SK-N-MC (cell line): ENCODE results near the gene TTC16.

Experiments used
- DNase-seq: peaks from one replicate; pipeline ENCODE4 v3.0.0-alpha.2; 2011; ENCODE audit warnings: low read depth, low spot score
- H3K27ac ChIP-seq: fragments of 200-600 bp; sonication (generic); 2 replicates; pipeline ENCODE4 v1.5.1; 2016; ENCODE audit warnings: mixed run types
- H3K36me3 ChIP-seq: fragments of 200-600 bp; sonication (generic); 2 replicates; pipeline ENCODE4 v1.6.1; 2017; ENCODE audit warnings: antibody characterized with exemption, low read length, mixed read lengths; ENCODE audit not compliant: insufficient read depth
- H3K4me3 ChIP-seq: fragments of 200-600 bp; sonication (generic); 2 replicates; pipeline ENCODE4 v1.5.1; 2016
- H3K9ac ChIP-seq: fragments of 200-600 bp; sonication (generic); 2 replicates; pipeline ENCODE4 v1.8.0; 2017; ENCODE audit warnings: mixed run types, mixed read lengths; ENCODE audit not compliant: insufficient read length
- H3K9me3 ChIP-seq: fragments of 200-600 bp; sonication (generic); 2 replicates; pipeline ENCODE4 v1.6.1; 2017; ENCODE audit warnings: low read depth, mild to moderate bottlenecking, antibody characterized with exemption, low read length, moderate library complexity, mixed read lengths
- EZH2 ChIP-seq: fragments of 200-600 bp; sonication (generic); IDR thresholded peaks from one replicate; pipeline ENCODE4 v1.6.1; 2017; ENCODE audit warnings: antibody characterized with exemption
- FOXP2 ChIP-seq: optimal IDR thresholded peaks from 2 replicates; pipeline ENCODE3; 2011; ENCODE audit warnings: mild to moderate bottlenecking, moderate library complexity; ENCODE audit not compliant: insufficient read depth; ENCODE audit errors: extremely low read length, control extremely low read depth
- POLR2AphosphoS5 ChIP-seq: IDR thresholded peaks from 2 replicates; pipeline ENCODE4 v1.6.1; 2012; ENCODE audit warnings: mild to moderate bottlenecking, low read depth, low read length, borderline replicate concordance

Gene TTC16

DNA sequence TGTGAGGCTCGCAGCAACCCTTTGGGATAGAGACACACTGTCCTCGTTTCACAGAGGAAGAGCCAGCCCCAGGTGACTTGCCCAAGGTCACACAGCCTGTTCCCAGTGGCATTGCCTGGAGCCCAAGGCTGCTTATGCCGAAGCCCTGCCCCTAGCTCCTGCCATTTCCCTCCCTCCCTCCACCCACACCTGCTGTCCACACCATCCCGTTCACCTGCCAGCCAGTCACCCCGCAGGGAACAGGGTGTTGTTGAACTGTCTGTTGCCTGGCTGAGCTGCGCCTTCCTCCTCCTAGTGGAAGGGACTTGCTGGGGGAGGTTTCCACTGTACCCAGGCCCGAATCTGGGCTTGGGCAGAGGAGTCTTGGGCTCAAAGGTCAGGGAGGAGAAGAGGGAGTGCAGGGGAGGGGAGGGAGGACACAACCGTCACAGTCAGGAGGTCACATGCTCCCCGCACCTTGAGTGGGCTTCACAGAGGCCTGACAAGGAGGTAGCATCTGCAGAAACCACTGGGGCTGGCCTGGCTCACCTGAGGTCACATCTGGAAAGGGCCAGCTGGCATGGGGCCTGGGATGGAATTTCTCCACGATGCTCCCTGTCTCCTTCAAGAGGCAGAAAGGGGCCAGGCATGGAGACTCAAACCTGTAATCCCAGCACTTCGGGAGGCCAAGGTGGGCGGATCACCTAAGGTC lies 6.3 kb downstream of the TTC16 start:
- Histone ChIP-seq H3K4me3 (no peak overlapping the region), H3K9me3 (no peaks in the 10 kb centered on the region), H3K27ac (no peak overlapping the region), H3K9ac (no peak overlapping the region), H3K36me3 (no peaks in the 10 kb centered on the region)
- no peak for TF ChIP-seq FOXP2
- no peak for TF ChIP-seq POLR2AphosphoS5
- no peak for TF ChIP-seq EZH2
- no peak for DNase-seq

DNA sequence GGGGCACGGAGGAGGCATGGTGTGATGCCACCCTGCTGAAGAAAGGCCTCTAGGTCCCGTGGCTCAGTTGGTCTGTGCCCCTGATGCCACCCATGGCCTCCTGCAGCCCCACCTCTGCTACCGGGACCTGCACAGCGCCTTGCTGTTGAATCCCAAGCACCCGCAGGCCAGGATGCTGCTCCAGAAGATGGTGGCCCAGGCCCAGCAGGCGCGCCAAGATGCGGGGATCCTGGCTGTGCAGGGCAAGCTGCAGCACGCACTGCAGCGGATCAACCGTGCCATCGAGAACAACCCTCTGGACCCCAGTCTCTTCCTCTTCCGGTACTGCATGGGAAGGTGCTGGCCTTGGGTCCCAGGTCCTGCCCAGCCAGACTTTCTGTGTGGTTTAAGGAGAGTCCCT lies 7.1 kb downstream of the TTC16 start:
- DNase-seq, result no peak
- TF ChIP-seq EZH2, result no peak
- no peak for TF ChIP-seq POLR2AphosphoS5
- TF ChIP-seq FOXP2, result no peak
- H3K4me3 ChIP-seq, result no peak overlapping the region
- H3K9ac ChIP-seq, result no peak overlapping the region
- no peak overlapping the region for H3K27ac ChIP-seq
- H3K9me3 ChIP-seq, result no peaks in the 10 kb centered on the region
- H3K36me3 ChIP-seq, result no peaks in the 10 kb centered on the region

DNA sequence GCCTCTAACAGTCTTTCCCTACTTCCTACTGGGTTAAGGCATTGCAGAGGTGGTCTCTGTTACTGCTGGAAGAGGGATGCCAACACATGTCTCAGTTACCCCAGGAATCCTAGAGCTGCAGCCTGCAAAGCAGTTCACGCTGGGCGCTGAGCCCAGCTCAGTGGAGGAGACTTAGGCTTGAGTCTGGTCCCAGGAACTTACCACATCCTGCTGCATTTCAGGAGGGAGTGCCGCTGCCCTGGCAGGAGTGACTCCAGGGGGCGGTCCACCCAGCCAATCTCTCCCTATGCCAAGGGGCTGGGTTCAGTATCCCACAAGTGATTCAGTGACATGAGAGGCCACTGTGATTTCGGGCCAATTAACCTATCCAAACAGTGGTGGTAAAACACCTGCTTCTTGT lies 7.6 kb downstream of the TTC16 start:
- Histone ChIP-seq H3K9me3 (no peaks in the 10 kb centered on the region), H3K9ac (no peak overlapping the region), H3K27ac (no peak overlapping the region), H3K36me3 (no peaks in the 10 kb centered on the region), H3K4me3 (no peak overlapping the region)
- no peak for TF ChIP-seq FOXP2
- TF ChIP-seq EZH2, result no peak
- TF ChIP-seq POLR2AphosphoS5, result no peak
- no peak for DNase-seq

- no peak for TF ChIP-seq EZH2
- no peak for TF ChIP-seq FOXP2
- TF ChIP-seq POLR2AphosphoS5, result no peak
- no peak for DNase-seq
- no peaks in the 10 kb centered on the region for H3K36me3 ChIP-seq
- no peak overlapping the region for H3K9ac ChIP-seq
- no peak overlapping the region for H3K4me3 ChIP-seq
- no peak overlapping the region for H3K27ac ChIP-seq
- H3K9me3 ChIP-seq, result no peaks in the 10 kb centered on the region
These were observed 8.1 kb downstream of the TTC16 start for GRCh38 chr9:127724012-127724411.

DNA sequence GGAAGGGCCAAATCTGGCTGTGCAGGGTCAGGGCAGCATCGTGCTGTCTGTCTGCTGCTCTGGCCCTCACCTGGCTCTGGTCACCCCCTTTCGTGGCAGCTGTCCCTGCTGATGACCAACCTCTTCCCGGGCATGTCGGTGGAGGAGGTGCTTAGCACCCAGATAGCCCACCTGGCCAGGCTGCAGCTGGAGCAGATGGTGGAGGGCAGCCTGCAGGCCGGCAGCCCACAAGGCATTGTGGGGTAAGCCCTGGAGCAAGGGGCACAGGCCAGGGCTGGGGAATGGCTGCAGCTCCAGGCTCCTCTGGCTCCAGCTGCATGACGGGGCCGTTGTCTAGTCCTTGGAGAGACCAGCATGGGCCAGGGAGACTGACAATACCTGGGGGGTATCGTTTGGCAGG lies 11.0 kb downstream of the TTC16 start:
- Histone ChIP-seq H3K36me3 (no peaks in the 10 kb centered on the region), H3K9ac (no peak overlapping the region), H3K9me3 (no peaks in the 10 kb centered on the region), H3K27ac (no peak overlapping the region), H3K4me3 (no peak overlapping the region)
- DNase-seq, result no peak
- no peak for TF ChIP-seq POLR2AphosphoS5
- no peak for TF ChIP-seq EZH2
- no peak for TF ChIP-seq FOXP2

- DNase-seq, result no peak
- Histone ChIP-seq H3K4me3 (no peak overlapping the region), H3K9me3 (no peaks in the 10 kb centered on the region), H3K9ac (no peak overlapping the region), H3K27ac (no peak overlapping the region), H3K36me3 (no peaks in the 10 kb centered on the region)
- TF ChIP-seq POLR2AphosphoS5 (no peak), FOXP2 (no peak), EZH2 (no peak)
These were observed 12.9 kb downstream of the TTC16 start for GRCh38 chr9:127728808-127729207.

GRCh38 chr9:127729522-127730256 lies 13.8 kb downstream of the TTC16 start:
- DNase-seq, result no peak
- Histone ChIP-seq H3K36me3 (no peaks in the 10 kb centered on the region), H3K9me3 (no peaks in the 10 kb centered on the region), H3K9ac (no peak overlapping the region), H3K4me3 (no peak overlapping the region), H3K27ac (no peak overlapping the region)
- no peak for TF ChIP-seq POLR2AphosphoS5
- TF ChIP-seq FOXP2, result no peak
- TF ChIP-seq EZH2, result no peak

DNA sequence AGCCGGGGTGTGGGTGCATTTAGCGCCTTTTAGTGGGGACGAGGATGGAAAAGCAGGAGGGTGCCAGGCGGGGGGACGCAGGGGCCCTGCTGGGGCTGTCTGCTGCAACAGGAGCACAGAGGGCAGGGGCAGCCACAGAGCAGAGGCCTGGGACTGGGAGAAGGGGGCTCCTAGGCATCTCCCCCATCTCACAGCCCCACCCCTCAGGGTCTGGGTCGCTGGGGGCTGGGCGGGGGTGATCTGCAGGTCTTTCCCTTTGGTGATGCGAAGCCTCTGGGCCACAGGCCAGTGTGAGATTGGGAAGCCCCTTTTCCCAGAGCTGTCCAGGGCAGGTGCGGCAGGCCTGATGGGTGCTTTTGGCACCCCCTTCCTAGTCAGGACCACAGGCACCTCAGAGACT lies 14.4 kb downstream of the TTC16 start:
- H3K27ac ChIP-seq, result no peak overlapping the region
- no peak for TF ChIP-seq POLR2AphosphoS5
- TF ChIP-seq EZH2, result no peak
- no peak for TF ChIP-seq FOXP2
- no peak for DNase-seq
- no peak overlapping the region for H3K9ac ChIP-seq
- H3K4me3 ChIP-seq, result no peak overlapping the region
- H3K36me3 ChIP-seq, result no peaks in the 10 kb centered on the region
- H3K9me3 ChIP-seq, result no peaks in the 10 kb centered on the region
